CD14-positive monocyte (primary cell): ENCODE measurements around the gene TXN. TPM values are rescaled to one million over a fixed set of nuclear protein-coding genes. Genes with fewer than 3 reads are reported as not detected.

ENCODE experiments used
- DNase-seq, 3 donors: peaks; one replicate each; pipeline ENCODE4 v3.0.0-alpha.2; 2011 to 2022
- H2AFZ ChIP-seq: 2 replicates; pipeline ENCODE4 v1.6.0; 2012; ENCODE audit warnings: mild to moderate bottlenecking, low read depth, low read length, inconsistent platforms; ENCODE audit not compliant: insufficient read depth, poor library complexity, severe bottlenecking
- H3K27ac ChIP-seq, 2 donors: 1 replicate in 1 of 2; 2 replicates in 1 of 2; pipeline ENCODE4 v1.5.1; 2012 to 2013; ENCODE audit warnings: low read length in 2 of 2, control low read depth in 1 of 2, inconsistent platforms in 1 of 2, low read depth in 1 of 2, mild to moderate bottlenecking in 1 of 2
- H3K27me3 ChIP-seq, 2 donors: one replicate each; pipeline versions ENCODE4 v1.6.0 to v1.6.1; 2011 to 2013; ENCODE audit warnings: low read length in 2 of 2; ENCODE audit not compliant: control insufficient read depth in 2 of 2, insufficient read depth in 2 of 2
- H3K36me3 ChIP-seq, 2 donors: replicated peaks in 1 of 2; 1 replicate in 1 of 2; 2 replicates in 1 of 2; pipeline versions ENCODE4 v1.5.1 to v1.6.1; 2012 to 2013; ENCODE audit warnings: low read length in 2 of 2, control low read depth in 1 of 2, inconsistent platforms in 1 of 2, mild to moderate bottlenecking in 1 of 2; ENCODE audit not compliant: insufficient read depth in 2 of 2, control insufficient read depth in 1 of 2
- H3K4me1 ChIP-seq, 2 donors: 1 replicate in 1 of 2; 2 replicates in 1 of 2; pipeline versions ENCODE4 v1.5.1 to v1.6.1; 2012 to 2013; ENCODE audit warnings: low read length in 2 of 2, control low read depth in 1 of 2, inconsistent platforms in 1 of 2, mild to moderate bottlenecking in 1 of 2, moderate library complexity in 1 of 2; ENCODE audit not compliant: insufficient read depth in 2 of 2, control insufficient read depth in 1 of 2
- H3K4me2 ChIP-seq: replicated peaks from 2 replicates; pipeline ENCODE3; 2012; ENCODE audit warnings: low read length, moderate library complexity, mild to moderate bottlenecking; ENCODE audit not compliant: poor library complexity, severe bottlenecking; ENCODE audit errors: extremely low read depth
- H3K4me3 ChIP-seq, 3 experiments: fragments of 200-600 bp in 1 of 3; sonication (generic) in 1 of 3; replicated peaks in 1 of 3; 1 replicate in 2 of 3; 2 replicates in 1 of 3; pipeline ENCODE4 v1.5.1; 2011 to 2013; ENCODE audit warnings: low read length in 3 of 3, mild to moderate bottlenecking in 3 of 3, control low read depth in 2 of 3, low read depth in 2 of 3, inconsistent platforms in 1 of 3, moderate library complexity in 1 of 3
- H3K79me2 ChIP-seq: 2 replicates; pipeline ENCODE4 v1.6.0; 2012; ENCODE audit warnings: mild to moderate bottlenecking, control low read depth, inconsistent platforms, low read length, moderate library complexity; ENCODE audit not compliant: insufficient read depth
- H3K9ac ChIP-seq: 2 replicates; pipeline ENCODE4 v1.6.0; 2017; ENCODE audit warnings: low read length, mild to moderate bottlenecking; ENCODE audit not compliant: insufficient read depth, poor library complexity, severe bottlenecking
- H3K9me3 ChIP-seq, 2 donors: replicated peaks in 1 of 2; 1 replicate in 1 of 2; 2 replicates in 1 of 2; pipeline versions ENCODE4 v1.5.1 to v1.6.1; 2012 to 2013; ENCODE audit warnings: low read length in 2 of 2, control low read depth in 1 of 2; ENCODE audit not compliant: control insufficient read depth in 1 of 2, insufficient read depth in 1 of 2
- H4K20me1 ChIP-seq: 2 replicates; pipeline ENCODE4 v1.6.0; 2012; ENCODE audit warnings: mild to moderate bottlenecking, low read length, control low read depth, moderate library complexity; ENCODE audit not compliant: insufficient read depth
- H3K27ac Mint-ChIP-seq, 7 donors: one replicate each; pipeline ENCODE4 v1.8.0; 2020; ENCODE audit warnings: mild to moderate bottlenecking in 7 of 7, mixed read lengths in 7 of 7, moderate library complexity in 6 of 7, inconsistent platforms in 2 of 7
- H3K27me3 Mint-ChIP-seq, 3 donors: one replicate each; pipeline ENCODE4 v1.8.0; 2021 to 2022; ENCODE audit warnings: low read depth in 3 of 3, mild to moderate bottlenecking in 3 of 3, mixed read lengths in 3 of 3, moderate library complexity in 3 of 3, inconsistent platforms in 1 of 3
- H3K36me3 Mint-ChIP-seq, 2 donors: one replicate each; pipeline ENCODE4 v1.8.0; 2020; ENCODE audit warnings: mixed read lengths in 2 of 2, inconsistent platforms in 1 of 2, mild to moderate bottlenecking in 1 of 2
- H3K4me1 Mint-ChIP-seq: one replicate; pipeline ENCODE4 v1.8.0; 2020; ENCODE audit warnings: mild to moderate bottlenecking, mixed read lengths
- H3K4me3 Mint-ChIP-seq, 2 donors: one replicate each; pipeline ENCODE4 v1.8.0; 2020; ENCODE audit warnings: mild to moderate bottlenecking in 2 of 2, mixed read lengths in 2 of 2, moderate library complexity in 1 of 2
- H3K9me3 Mint-ChIP-seq, 7 donors: one replicate each; pipeline ENCODE4 v1.8.0; 2020 to 2022; ENCODE audit warnings: mixed read lengths in 7 of 7, mild to moderate bottlenecking in 6 of 7, moderate library complexity in 6 of 7, inconsistent platforms in 2 of 7
- CTCF ChIP-seq: fragments of 200-600 bp; IDR thresholded peaks from one replicate; pipeline ENCODE4 v1.8.0; 2022; ENCODE audit warnings: antibody characterized with exemption, mild to moderate bottlenecking
- WGBS: methylation state at CpG from one replicate; pipeline ENCODE4 v1.1.5; 2013; ENCODE audit warnings: missing lambda C conversion rate; ENCODE audit not compliant: insufficient coverage; 5-methylcytosine and 5-hydroxymethylcytosine counted together
- intact Hi-C, 2 donors: fragments of 100-400 bp; cut with micrococcal nuclease; formaldehyde crosslinking; loops; one replicate each; pipeline versions ENCODE4 v1.15.0 to v1.15.1; 2023
- polyA minus RNA-seq: library from RNA; depleted of rRNA, polyadenylated mRNA; stranded (reverse); fragments of >200 nt; gene quantifications from 2 replicates; pipeline ENCODE4 v1.2.3, GENCODE V29; 2012
- polyA plus RNA-seq, 3 donors: library from polyadenylated mRNA; depleted of rRNA in 1 of 3; unstranded in 2 of 3; stranded (reverse) in 1 of 3; fragments of 300-500 nt in 2 of 3; fragments of >200 nt in 1 of 3; fragmentation: Illumina TruSeq in 2 of 3; gene quantifications; 1 replicate in 2 of 3; 2 replicates in 1 of 3; pipeline ENCODE4 v1.2.3, GENCODE V29; 2012 to 2021
- total RNA-seq, 12 experiments: library from RNA in 1 of 12; stranded (reverse) in 1 of 12; fragments of 120-200 nt in 1 of 12; gene quantifications; one replicate each; pipeline ENCODE4 v1.2.4 and lab custom pipeline; 2013 to 2026; ENCODE audit warnings: mixed read lengths in 6 of 12, inconsistent platforms in 1 of 12

Gene TXN
- 99.6 TPM for total RNA-seq (2013)
- 100 to 1,000 TPM in 2 of 3 donors, 10 to 100 TPM in 1; 91.8 to 224 (median 209) TPM for polyA plus RNA-seq
- polyA minus RNA-seq, result 23.0 and 31.8 TPM in 2 replicates
- 31.5 to 449 (median 47.1) reads per million in 11 experiments for total RNA-seq (lab: John Stamatoyannopoulos, UW)

DNA sequence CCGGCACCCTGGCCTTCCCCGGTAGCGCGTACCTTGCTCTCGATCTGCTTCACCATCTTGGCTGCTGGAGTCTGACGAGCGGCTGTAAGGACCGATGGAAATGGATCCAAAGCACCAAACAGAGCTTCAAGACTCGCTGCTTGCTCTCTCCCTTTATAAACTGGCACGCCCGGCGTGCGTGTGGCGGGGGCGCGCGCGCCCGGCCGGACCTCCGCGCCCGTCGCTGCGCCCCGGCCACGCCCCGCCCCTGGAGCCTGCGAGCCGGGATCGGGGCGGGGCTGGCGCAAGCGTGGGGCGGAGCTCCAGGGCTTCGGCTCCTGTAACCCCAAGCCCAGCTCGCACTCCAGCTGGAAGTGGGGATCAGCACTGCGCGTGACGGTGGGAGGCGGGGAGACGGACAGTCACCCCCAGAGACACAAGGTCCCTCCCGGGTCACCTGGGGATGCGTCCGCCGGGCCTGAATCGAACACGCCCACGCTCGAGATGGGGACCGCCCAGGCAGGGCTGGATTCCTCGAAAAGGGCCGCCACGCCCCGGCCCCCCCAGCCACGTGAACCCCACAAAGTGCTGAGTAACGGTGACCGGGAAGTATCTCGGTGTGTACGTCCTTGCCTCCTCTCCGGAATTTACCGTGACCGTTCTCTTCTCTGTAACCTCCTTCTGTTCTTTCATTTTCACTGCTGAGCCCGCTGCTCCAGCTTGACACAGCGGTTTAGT is at the start of gene TXN:
Gene TXN (minus strand): TSS at position 128 of the 717 bp plus-strand sequence. CDS start 72 bp downstream, at position 56.
- peaks cover 0 to 2% (median 0%) of the 10 kb centered on the region in 7 donors for H3K9me3 Mint-ChIP-seq
- peak within 1 kb of the TSS; percentile 86 to 96 for H3K27ac ChIP-seq
- intact Hi-C loops, result loop anchor here in 1 of 2 donors (10.0 kb wide), 2 partner anchors 78 to 192 kb away; partner anchors contain the start of gene TXNDC8
- H3K27me3 ChIP-seq, result no peaks in the 10 kb centered on the region
- H3K27ac Mint-ChIP-seq, result peak within 1 kb of the TSS; percentile 97 to 100 (median 98)
- H3K27me3 Mint-ChIP-seq, result peaks cover 0 to 5% (median 2%) of the 10 kb centered on the region in 3 donors
- H3K36me3 ChIP-seq, result no peaks in the 10 kb centered on the region
- H3K4me3 Mint-ChIP-seq, result peak within 1 kb of the TSS; percentile 96 to 97
- H3K4me3 ChIP-seq, result peak within 1 kb of the TSS; percentile 64 to 88 (median 76)
- H4K20me1 ChIP-seq, result peaks cover 27% of the 10 kb centered on the region
- H3K9me3 ChIP-seq, result no peaks in the 10 kb centered on the region
- no peak for TF ChIP-seq CTCF
- DNase-seq, result peak; percentile 90 to 96 (median 94)
- under 1% methylated on average over 65 of the region's 65 CpGs for WGBS
- peak within 1 kb of the TSS; percentile 85 for H3K9ac ChIP-seq
- peak within 1 kb of the TSS; percentile 78 for H2AFZ ChIP-seq
- no peaks in the 10 kb centered on the region for H3K36me3 Mint-ChIP-seq
- peaks cover 56% of the 10 kb centered on the region for H3K4me1 Mint-ChIP-seq
- H3K79me2 ChIP-seq, result peaks cover 48% of the 10 kb centered on the region
- peak within 1 kb of the TSS; percentile 77 for H3K4me2 ChIP-seq
- H3K4me1 ChIP-seq, result peaks cover 36 to 40% of the 10 kb centered on the region in 2 donors

GRCh38 chr9:110303133-110303532 is 46.8 kb upstream of the TXN start:
- H3K27ac Mint-ChIP-seq, result peak overlapping the region in 6 of 7 donors; percentile 31 to 76 (median 68)
- peaks cover 0 to 2% of the 10 kb centered on the region in 2 donors for H3K36me3 Mint-ChIP-seq
- Histone ChIP-seq H3K4me1 (peaks cover 27 to 35% of the 10 kb centered on the region in 2 donors), H3K4me3 (peak overlapping the region in 1 of 3 experiments; percentile 1), H3K27ac (peak overlapping the region in 1 of 2 donors; percentile 53), H3K36me3 (no peaks in the 10 kb centered on the region), H3K9me3 (no peaks in the 10 kb centered on the region), H3K9ac (no peak overlapping the region), H4K20me1 (no peaks in the 10 kb centered on the region), H2AFZ (no peak overlapping the region), H3K4me2 (no peak overlapping the region), H3K79me2 (no peaks in the 10 kb centered on the region), H3K27me3 (no peaks in the 10 kb centered on the region)
- DNase-seq, result peak; percentile 58 to 84 (median 68)
- H3K9me3 Mint-ChIP-seq, result peaks cover 0 to 6% (median 2%) of the 10 kb centered on the region in 7 donors
- no peak overlapping the region for H3K4me3 Mint-ChIP-seq
- H3K4me1 Mint-ChIP-seq, result peaks cover 29% of the 10 kb centered on the region
- intact Hi-C loops, result no loop called here
- H3K27me3 Mint-ChIP-seq, result peaks cover 0 to 5% (median 3%) of the 10 kb centered on the region in 3 donors
- WGBS, result 71% methylated on average over 1 of the region's 1 CpG
- no peak for TF ChIP-seq CTCF
